Loucy (cell line): ENCODE data around the gene TPCN2.

Experiments used
- H2AFZ ChIP-seq: fragments of 200-600 bp; sonication (generic); 2 replicates; pipeline ENCODE4 v1.6.0; 2016; ENCODE audit warnings: antibody characterized with exemption, mild to moderate bottlenecking, low read length, moderate library complexity
- H3F3A ChIP-seq: fragments of 200-600 bp; 2 replicates; pipeline ENCODE4 v1.6.0; 2016; ENCODE audit warnings: antibody characterized with exemption, low read depth, mild to moderate bottlenecking
- H3K27me3 ChIP-seq: fragments of 200-600 bp; sonication (generic); 2 replicates; pipeline ENCODE4 v1.6.1; 2014; ENCODE audit warnings: low read length, mild to moderate bottlenecking; ENCODE audit not compliant: insufficient read depth, poor library complexity, severe bottlenecking
- H3K36me3 ChIP-seq: fragments of 200-600 bp; sonication (generic); 2 replicates; pipeline ENCODE4 v1.6.1; 2016; ENCODE audit warnings: low read length; ENCODE audit not compliant: insufficient read depth
- H3K4me1 ChIP-seq: fragments of 200-600 bp; sonication (generic); 2 replicates; pipeline ENCODE4 v1.5.1; 2014; ENCODE audit warnings: low read length, mild to moderate bottlenecking; ENCODE audit not compliant: insufficient read depth, poor library complexity, severe bottlenecking
- H3K4me2 ChIP-seq: fragments of 200-600 bp; sonication (generic); 2 replicates; pipeline ENCODE4 v1.6.0; 2014; ENCODE audit warnings: antibody characterized with exemption, low read length, low read depth, mild to moderate bottlenecking; ENCODE audit not compliant: poor library complexity, severe bottlenecking
- H3K4me3 ChIP-seq: fragments of 200-600 bp; sonication (generic); 2 replicates; pipeline ENCODE4 v1.5.1; 2014; ENCODE audit warnings: low read length, mild to moderate bottlenecking, mixed read lengths; ENCODE audit not compliant: poor library complexity, severe bottlenecking
- H3K79me2 ChIP-seq: fragments of 200-600 bp; sonication (generic); 2 replicates; pipeline ENCODE4 v1.6.1; 2014; ENCODE audit warnings: low read length; ENCODE audit not compliant: insufficient read depth
- H3K9ac ChIP-seq: fragments of 200-600 bp; sonication (generic); 2 replicates; pipeline ENCODE4 v1.6.0; 2014; ENCODE audit warnings: mild to moderate bottlenecking, low read depth, low read length, moderate library complexity; ENCODE audit not compliant: poor library complexity, severe bottlenecking
- H3K9me2 ChIP-seq: fragments of 200-600 bp; sonication (generic); replicated peaks from 2 replicates; pipeline ENCODE4 v1.6.1; 2016; ENCODE audit warnings: low read depth, low read length, mixed read lengths
- H3K9me3 ChIP-seq: fragments of 200-600 bp; sonication (generic); 2 replicates; pipeline ENCODE4 v1.6.1; 2014; ENCODE audit warnings: mild to moderate bottlenecking, antibody characterized with exemption, low read length, low read depth; ENCODE audit not compliant: insufficient read depth
- H4K20me1 ChIP-seq: fragments of 200-600 bp; sonication (generic); 2 replicates; pipeline ENCODE4 v1.6.0; 2014; ENCODE audit warnings: antibody characterized with exemption, low read length, mild to moderate bottlenecking; ENCODE audit not compliant: insufficient read depth, poor library complexity, severe bottlenecking
- CTCF ChIP-seq: fragments of 200-600 bp; sonication (generic); conservative IDR thresholded peaks from 2 replicates; pipeline ENCODE4 v1.5.1; 2014; ENCODE audit warnings: mild to moderate bottlenecking, antibody characterized with exemption, low read length
- EZH2phosphoT487 ChIP-seq: fragments of 200-600 bp; IDR thresholded peaks from 2 replicates; pipeline ENCODE4 v1.6.1; 2018; ENCODE audit warnings: antibody characterized with exemption, mild to moderate bottlenecking, moderate library complexity, borderline replicate concordance

Gene TPCN2

GRCh38 chr11:69127081-69127850 is 78.5 kb downstream of the TPCN2 start:
- no peaks in the 10 kb centered on the region for H3F3A ChIP-seq
- no peak overlapping the region for H3K4me2 ChIP-seq
- no peak overlapping the region for H2AFZ ChIP-seq
- no peaks in the 10 kb centered on the region for H3K36me3 ChIP-seq
- peaks cover 8% of the 10 kb centered on the region for H3K4me1 ChIP-seq
- TF ChIP-seq CTCF (no peak), EZH2phosphoT487 (no peak)
- no peaks in the 10 kb centered on the region for H3K27me3 ChIP-seq
- no peaks in the 10 kb centered on the region; the same call in 1 of the 2 replicates for H3K9me3 ChIP-seq
- no peaks in the 10 kb centered on the region for H3K79me2 ChIP-seq
- H3K9me2 ChIP-seq: no peaks in the 10 kb centered on the region
- no peak overlapping the region for H3K4me3 ChIP-seq
- no peak overlapping the region for H3K9ac ChIP-seq
- H4K20me1 ChIP-seq: no peaks in the 10 kb centered on the region

GRCh38 chr11:69127884-69128283 is 79.2 kb downstream of the TPCN2 start:
- Histone ChIP-seq H4K20me1 (no peaks in the 10 kb centered on the region), H3K9me2 (no peaks in the 10 kb centered on the region), H2AFZ (no peak overlapping the region), H3K27me3 (no peaks in the 10 kb centered on the region), H3K4me2 (no peak overlapping the region), H3F3A (no peaks in the 10 kb centered on the region), H3K9me3 (no peaks in the 10 kb centered on the region; the same call in 1 of the 2 replicates), H3K79me2 (no peaks in the 10 kb centered on the region), H3K4me1 (peaks cover 6% of the 10 kb centered on the region), H3K4me3 (no peak overlapping the region), H3K36me3 (no peaks in the 10 kb centered on the region), H3K9ac (no peak overlapping the region)
- TF ChIP-seq CTCF (no peak), EZH2phosphoT487 (no peak)

GRCh38 chr11:69129053-69129452 is 80.3 kb downstream of the TPCN2 start:
- Histone ChIP-seq H3K4me3 (no peak overlapping the region), H3K79me2 (no peaks in the 10 kb centered on the region), H3K9ac (no peak overlapping the region), H3K27me3 (no peaks in the 10 kb centered on the region), H3K4me1 (peaks cover 3% of the 10 kb centered on the region), H3K9me3 (no peaks in the 10 kb centered on the region; the same call in 1 of the 2 replicates), H4K20me1 (no peaks in the 10 kb centered on the region), H3F3A (no peaks in the 10 kb centered on the region), H2AFZ (no peak overlapping the region), H3K36me3 (no peaks in the 10 kb centered on the region), H3K9me2 (no peaks in the 10 kb centered on the region), H3K4me2 (no peak overlapping the region)
- TF ChIP-seq EZH2phosphoT487 (no peak), CTCF (no peak)
